ENCODE data around the gene BTNL9. TPM values are rescaled to one million over a fixed set of nuclear protein-coding genes. Genes with fewer than 3 reads are reported as not detected.
A peak's percentile ranks its signal among the peaks of the same experiment; 100 is the strongest.

The BTNL9 gene
- polyA plus RNA-seq, 2 of the 4 experiments (the other 2 are of a cell fraction), result 0.85 to 1.5 TPM

DNA sequence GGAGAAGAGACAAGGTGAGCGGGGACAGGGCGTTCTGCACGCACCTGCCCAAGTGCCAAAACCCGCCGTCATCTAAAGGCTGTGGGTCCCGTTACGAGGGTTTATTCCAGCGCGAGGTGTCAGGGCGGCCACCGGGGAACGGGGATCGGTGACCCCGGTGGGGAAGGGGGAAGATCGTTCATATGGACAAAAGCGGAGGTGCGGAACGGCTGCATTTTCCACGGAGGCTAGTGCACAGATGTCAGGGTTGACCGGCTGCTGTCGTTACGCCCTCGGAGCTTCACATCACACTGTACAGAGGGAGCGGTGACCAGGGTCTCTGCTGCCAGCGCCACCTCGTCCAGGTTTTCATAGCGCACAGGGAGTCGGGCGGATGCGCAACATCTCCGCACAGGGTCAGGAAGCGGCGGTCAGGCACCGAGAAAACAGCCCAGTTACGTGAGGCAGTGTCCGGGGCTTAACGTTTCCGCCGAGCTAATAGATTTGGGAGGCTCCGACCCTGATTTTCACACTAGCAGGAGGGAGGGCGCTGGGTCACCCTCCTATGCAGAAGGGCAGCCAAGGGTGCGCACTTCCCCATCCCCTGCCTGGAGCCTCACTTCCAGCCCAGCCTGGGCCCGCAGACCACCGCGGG, 13.5 kb downstream of the BTNL9 start:
- ATAC-seq, result peak; percentile 44 to 53
- Histone ChIP-seq H3K27ac (peak overlapping the region; percentile 78 to 82; a peak in 5 of 6 replicates), H3K4me3 (peak overlapping the region; percentile 83), H3K9me3 (no peaks in the 10 kb centered on the region), H3K4me1 (no peaks in the 10 kb centered on the region), H3K4me2 (peak overlapping the region; percentile 93)
- POLR2A ChIA-PET, result interaction anchor here (0.6 kb wide), 1 partner anchor 193 kb away, joined by 6 read pairs; no protein-coding TSS in a partner anchor
- CTCF ChIA-PET, result interaction anchor here (0.6 to 1.7 kb wide), 4 partner anchors 10 to 185 kb away, joined by 3 to 7 read pairs (median 4); no protein-coding TSS in a partner anchor
- TF ChIP-seq RARB (CRISPR knock-in tag; IDR thresholded peaks at IDR 0.05) (no peak), RCOR1 (IDR thresholded peaks at IDR 0.05; ENCODE audit: low read depth, low read length) (no peak), RFX5 (IDR thresholded peaks at IDR 0.05) (no peak), CBX8 (IDR thresholded peaks at IDR 0.05) (no peak), EHMT2 (IDR thresholded peaks at IDR 0.05; ENCODE audit: low read depth) (no peak), RAD21 (conservative IDR thresholded peaks at IDR 0.05 in 1 of 2, IDR thresholded peaks at IDR 0.05 in 1 of 2) (no peak), NR3C1 (IDR thresholded peaks at IDR 0.05) (no peak), KDM5A (IDR thresholded peaks at IDR 0.05) (no peak), CHD2 (IDR thresholded peaks at IDR 0.05; ENCODE audit: low read length, partially characterized antibody) (no peak), PHF8 (IDR thresholded peaks at IDR 0.05; ENCODE audit: borderline replicate concordance, low read depth) (no peak), NFE2L2 (conservative IDR thresholded peaks at IDR 0.05; ENCODE audit: low read length) (no peak), HOXB13 (CRISPR knock-in tag; IDR thresholded peaks at IDR 0.05; ENCODE audit: low read depth) (no peak), GATA3 (IDR thresholded peaks at IDR 0.05; ENCODE audit: borderline replicate concordance) (no peak)
- TF ChIP-seq, protein P1, sequence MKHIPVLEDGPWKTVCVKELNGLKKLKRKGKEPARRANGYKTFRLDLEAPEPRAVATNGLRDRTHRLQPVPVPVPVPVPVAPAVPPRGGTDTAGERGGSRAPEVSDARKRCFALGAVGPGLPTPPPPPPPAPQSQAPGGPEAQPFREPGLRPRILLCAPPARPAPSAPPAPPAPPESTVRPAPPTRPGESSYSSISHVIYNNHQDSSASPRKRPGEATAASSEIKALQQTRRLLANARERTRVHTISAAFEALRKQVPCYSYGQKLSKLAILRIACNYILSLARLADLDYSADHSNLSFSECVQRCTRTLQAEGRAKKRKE (CRISPR knock-in tag; IDR thresholded peaks at IDR 0.05; ENCODE audit: low read depth), result no peak
- TF ChIP-seq, protein P2, sequence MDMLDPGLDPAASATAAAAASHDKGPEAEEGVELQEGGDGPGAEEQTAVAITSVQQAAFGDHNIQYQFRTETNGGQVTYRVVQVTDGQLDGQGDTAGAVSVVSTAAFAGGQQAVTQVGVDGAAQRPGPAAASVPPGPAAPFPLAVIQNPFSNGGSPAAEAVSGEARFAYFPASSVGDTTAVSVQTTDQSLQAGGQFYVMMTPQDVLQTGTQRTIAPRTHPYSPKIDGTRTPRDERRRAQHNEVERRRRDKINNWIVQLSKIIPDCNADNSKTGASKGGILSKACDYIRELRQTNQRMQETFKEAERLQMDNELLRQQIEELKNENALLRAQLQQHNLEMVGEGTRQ (IDR thresholded peaks at IDR 0.05), result no peak
- WGBS (ENCODE audit: missing lambda C conversion rate), result 40% methylated on average over 42 of the region's 45 CpGs
- FAIRE-seq, result no peak
- no peak for DNase-seq (ENCODE audit: low read depth in 1 of 2, low spot score in 1 of 2)

DNA sequence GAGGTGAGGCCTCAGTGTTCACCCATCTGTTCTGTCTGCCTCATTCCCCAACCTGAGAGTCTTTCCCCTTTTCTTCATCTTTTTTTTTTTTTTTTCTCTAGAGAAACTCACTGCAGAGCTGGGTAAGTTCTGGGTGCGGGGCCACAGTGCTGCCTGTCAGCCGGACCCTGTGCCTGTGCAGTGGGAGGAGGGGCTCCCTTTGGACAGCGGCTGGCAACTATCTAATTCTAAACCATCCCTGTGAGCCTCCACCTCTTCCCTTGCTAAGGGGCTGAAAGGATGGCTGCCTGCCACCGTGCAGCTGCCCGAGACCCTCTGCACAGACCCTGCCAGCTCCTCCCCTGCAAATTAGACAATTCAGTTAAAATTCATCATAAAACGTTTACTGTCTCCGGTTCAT, 14.1 kb downstream of the BTNL9 start:
- ATAC-seq (no peak), DNase-seq (ENCODE audit: low read depth in 1 of 2, low spot score in 1 of 2) (no peak), FAIRE-seq (no peak)
- TF ChIP-seq NR3C1 (IDR thresholded peaks at IDR 0.05) (no peak), CHD2 (IDR thresholded peaks at IDR 0.05; ENCODE audit: low read length, partially characterized antibody) (no peak), TFCP2L1 (CRISPR knock-in tag; IDR thresholded peaks at IDR 0.05) (no peak), NPAS2 (CRISPR knock-in tag; IDR thresholded peaks at IDR 0.05; ENCODE audit: borderline replicate concordance) (no peak)
- POLR2A ChIA-PET, result interaction anchor here (0.6 kb wide), 1 partner anchor 194 kb away, joined by 6 read pairs; no protein-coding TSS in a partner anchor
- peak overlapping the region; percentile 93; the same call in 1 of the 3 replicates for H3K4me2 ChIP-seq
- no peak overlapping the region; the same call in 2 of the 3 replicates for H3K4me3 ChIP-seq
- H3K9me3 ChIP-seq, result no peaks in the 10 kb centered on the region
- 85% methylated on average over 7 of the region's 7 CpGs for WGBS (ENCODE audit: missing lambda C conversion rate)
- CTCF ChIA-PET, result interaction anchor here (0.9 to 1.7 kb wide), 3 partner anchors 11 to 185 kb away, joined by 3 to 7 read pairs (median 6); no protein-coding TSS in a partner anchor
- H3K4me1 ChIP-seq, result no peaks in the 10 kb centered on the region
- no peak overlapping the region for H3K27ac ChIP-seq

DNA sequence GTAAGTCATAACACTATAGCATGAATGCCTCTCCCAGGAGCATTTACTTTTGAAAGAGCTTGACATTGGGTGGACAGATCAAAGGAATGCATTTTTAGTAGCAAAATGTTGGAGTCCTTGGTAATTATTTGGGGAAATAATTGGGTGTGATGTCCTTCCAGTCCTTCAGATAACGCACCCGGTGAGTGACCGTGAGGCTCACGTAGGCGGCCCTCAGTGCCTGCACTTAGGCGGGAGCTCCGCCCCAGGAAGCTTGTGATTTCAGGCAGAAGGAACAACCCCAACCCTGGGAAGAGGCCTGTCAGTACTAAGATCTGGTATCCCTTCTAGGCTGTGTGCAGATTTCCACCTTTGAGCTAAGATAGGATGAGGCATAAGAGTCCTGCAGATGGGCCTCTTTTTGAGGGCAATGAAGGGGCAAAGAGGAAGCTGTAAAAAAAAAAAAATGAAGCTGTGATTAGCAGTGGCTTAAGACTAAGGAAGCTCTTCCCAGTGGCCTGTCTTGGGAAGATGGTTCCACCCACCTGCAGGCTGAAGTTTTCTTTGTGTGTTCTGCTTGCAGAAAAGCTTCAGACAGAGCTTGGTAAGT, 14.9 kb downstream of the BTNL9 start:
- no peak overlapping the region for H3K4me2 ChIP-seq
- POLR2A ChIA-PET, result no interaction called here

More for the DNA sequence above, 14.9 kb downstream of the BTNL9 start:
- CTCF ChIA-PET, result interaction anchor here (1.2 to 1.7 kb wide), 2 partner anchors 14 to 186 kb away, joined by 3 to 6 read pairs; partner anchors contain the start of gene BTNL9
- FAIRE-seq (no peak), ATAC-seq (no peak), DNase-seq (ENCODE audit: low read depth in 1 of 2, low spot score in 1 of 2) (no peak)
- no peaks in the 10 kb centered on the region for H3K9me3 ChIP-seq
- H3K27ac ChIP-seq, result no peak overlapping the region
- WGBS (ENCODE audit: missing lambda C conversion rate), result 89% methylated on average over 7 of the region's 7 CpGs
- TF ChIP-seq MYC (IDR thresholded peaks at IDR 0.05; ENCODE audit: borderline replicate concordance, low read length) (no peak), MAZ (IDR thresholded peaks at IDR 0.05; ENCODE audit: borderline replicate concordance, low read depth, low read length) (no peak), NFE2L2 (conservative IDR thresholded peaks at IDR 0.05; ENCODE audit: low read length) (no peak), HDAC2 (IDR thresholded peaks at IDR 0.05) (no peak)
- TF ChIP-seq, protein P3, sequence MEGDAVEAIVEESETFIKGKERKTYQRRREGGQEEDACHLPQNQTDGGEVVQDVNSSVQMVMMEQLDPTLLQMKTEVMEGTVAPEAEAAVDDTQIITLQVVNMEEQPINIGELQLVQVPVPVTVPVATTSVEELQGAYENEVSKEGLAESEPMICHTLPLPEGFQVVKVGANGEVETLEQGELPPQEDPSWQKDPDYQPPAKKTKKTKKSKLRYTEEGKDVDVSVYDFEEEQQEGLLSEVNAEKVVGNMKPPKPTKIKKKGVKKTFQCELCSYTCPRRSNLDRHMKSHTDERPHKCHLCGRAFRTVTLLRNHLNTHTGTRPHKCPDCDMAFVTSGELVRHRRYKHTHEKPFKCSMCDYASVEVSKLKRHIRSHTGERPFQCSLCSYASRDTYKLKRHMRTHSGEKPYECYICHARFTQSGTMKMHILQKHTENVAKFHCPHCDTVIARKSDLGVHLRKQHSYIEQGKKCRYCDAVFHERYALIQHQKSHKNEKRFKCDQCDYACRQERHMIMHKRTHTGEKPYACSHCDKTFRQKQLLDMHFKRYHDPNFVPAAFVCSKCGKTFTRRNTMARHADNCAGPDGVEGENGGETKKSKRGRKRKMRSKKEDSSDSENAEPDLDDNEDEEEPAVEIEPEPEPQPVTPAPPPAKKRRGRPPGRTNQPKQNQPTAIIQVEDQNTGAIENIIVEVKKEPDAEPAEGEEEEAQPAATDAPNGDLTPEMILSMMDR (IDR thresholded peaks at IDR 0.05), result no peak
- TF ChIP-seq, protein P2 (IDR thresholded peaks at IDR 0.05), result no peak
- H3K4me3 ChIP-seq, result no peak overlapping the region
- H3K4me1 ChIP-seq, result no peaks in the 10 kb centered on the region

Data from A549 (cell line).